Karpas-422 (cell line): Measurements from ENCODE around the gene CARD10. TPM values are rescaled to one million over a fixed set of nuclear protein-coding genes. Genes with fewer than 3 reads are reported as not detected.
A peak's percentile ranks its signal among the peaks of the same experiment; 100 is the strongest.

Source experiments
- DNase-seq: peaks from one replicate; pipeline ENCODE4 v3.0.0-alpha.2; 2015
- H2AFZ ChIP-seq: fragments of 200-600 bp; sonication (generic); 2 replicates; pipeline ENCODE4 v1.6.1; 2014; ENCODE audit warnings: antibody characterized with exemption, low read length, mixed read lengths
- H3K27ac ChIP-seq: fragments of 200-600 bp; sonication (generic); 2 replicates; pipeline ENCODE4 v1.5.1; 2014; ENCODE audit warnings: mild to moderate bottlenecking, low read length, moderate library complexity
- H3K27me3 ChIP-seq: fragments of 200-600 bp; sonication (generic); 2 replicates; pipeline ENCODE4 v1.6.1; 2014; ENCODE audit warnings: low read length, mixed read lengths
- H3K36me3 ChIP-seq: fragments of 200-600 bp; sonication (generic); 2 replicates; pipeline ENCODE4 v1.6.1; 2014; ENCODE audit warnings: low read length, mixed read lengths; ENCODE audit not compliant: insufficient read depth
- H3K4me1 ChIP-seq: fragments of 200-600 bp; sonication (generic); 2 replicates; pipeline ENCODE4 v1.6.1; 2014; ENCODE audit warnings: mild to moderate bottlenecking, low read length, mixed read lengths
- H3K4me2 ChIP-seq: fragments of 200-600 bp; sonication (generic); 2 replicates; pipeline ENCODE4 v1.6.1; 2014; ENCODE audit warnings: low read length, low read depth, mild to moderate bottlenecking; ENCODE audit not compliant: poor library complexity, severe bottlenecking
- H3K4me3 ChIP-seq: fragments of 200-600 bp; sonication (generic); 2 replicates; pipeline ENCODE4 v1.5.1; 2014; ENCODE audit warnings: mild to moderate bottlenecking, antibody characterized with exemption, low read length, mixed read lengths
- H3K79me2 ChIP-seq: fragments of 200-600 bp; sonication (generic); 2 replicates; pipeline ENCODE4 v1.6.1; 2014; ENCODE audit warnings: mild to moderate bottlenecking, low read length, mixed read lengths
- H3K9ac ChIP-seq: fragments of 200-600 bp; sonication (generic); 2 replicates; pipeline ENCODE4 v1.6.0; 2014; ENCODE audit warnings: low read length
- H3K9me2 ChIP-seq: fragments of 200-600 bp; sonication (generic), shearing (Covaris generic); replicated peaks from 2 replicates; pipeline ENCODE4 v1.6.0; 2014; ENCODE audit warnings: mild to moderate bottlenecking, low read length, moderate library complexity; ENCODE audit not compliant: insufficient read depth
- H3K9me3 ChIP-seq: fragments of 300-700, 200-600 bp; sonication (generic); 2 replicates; pipeline ENCODE4 v1.6.1; 2014; ENCODE audit warnings: low read length, mixed read lengths
- H4K20me1 ChIP-seq: fragments of 200-600 bp; sonication (generic); 2 replicates; pipeline ENCODE4 v1.6.1; 2014; ENCODE audit warnings: mild to moderate bottlenecking, antibody characterized with exemption, low read length, low read depth; ENCODE audit not compliant: insufficient read depth
- total RNA-seq: library from RNA; depleted of rRNA; stranded (reverse); fragments of >200 nt; shearing (Covaris generic); gene quantifications from 2 replicates; pipeline ENCODE4 v1.2.3, GENCODE V29; 2014; ENCODE audit warnings: low replicate concordance

CARD10 gene
- total RNA-seq, 1 experiment from 2014 or later = not detected

- Histone ChIP-seq H3K4me2 (no peak overlapping the region), H3K27me3 (no peaks in the 10 kb centered on the region), H3K9ac (no peak overlapping the region), H2AFZ (no peak overlapping the region), H3K9me3 (no peaks in the 10 kb centered on the region), H3K4me3 (no peak overlapping the region), H3K27ac (no peak overlapping the region), H3K4me1 (peaks cover 33% of the 10 kb centered on the region), H3K9me2 (no peaks in the 10 kb centered on the region), H3K79me2 (no peaks in the 10 kb centered on the region), H4K20me1 (peaks cover 9% of the 10 kb centered on the region; the same call in 1 of the 2 replicates), H3K36me3 (no peaks in the 10 kb centered on the region)
- no peak for DNase-seq
Measured at GRCh38 chr22:37499789-37500540, 19.2 kb downstream of the CARD10 start.

DNA sequence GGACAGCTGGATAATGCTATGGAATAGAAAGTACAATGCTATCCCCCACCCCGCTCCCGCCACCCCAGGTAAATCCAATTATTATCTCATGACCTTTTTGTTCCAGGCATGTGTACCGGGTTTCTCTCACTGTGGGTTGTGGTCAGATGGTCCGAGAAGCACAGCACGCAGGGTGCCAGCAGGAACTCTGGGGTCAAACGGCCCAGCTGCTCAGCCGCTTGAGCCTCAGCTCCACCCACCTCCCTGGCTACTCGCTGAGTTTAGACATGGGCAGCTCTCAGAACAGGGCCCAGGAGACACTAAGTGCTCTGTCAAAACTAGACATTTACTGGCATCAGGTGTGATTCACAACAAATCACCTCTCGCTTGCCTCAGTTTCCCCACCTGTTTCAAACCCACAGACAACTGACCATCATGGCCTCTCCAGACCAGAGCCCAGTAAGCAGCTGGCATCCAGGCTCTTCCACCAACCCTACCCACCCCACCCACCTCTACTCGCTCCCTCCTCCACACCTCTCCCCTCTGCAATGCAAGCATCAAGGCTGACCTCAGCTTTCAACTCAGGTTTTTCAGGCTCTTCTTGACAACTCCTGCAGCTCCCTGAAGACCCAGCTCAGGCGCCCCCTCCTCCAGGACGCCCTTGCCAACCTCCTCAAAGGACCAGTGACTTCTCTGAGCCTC is 20.0 kb downstream of the CARD10 start:
- Histone ChIP-seq H2AFZ (no peak overlapping the region), H3K79me2 (no peaks in the 10 kb centered on the region), H3K9ac (no peak overlapping the region), H3K9me2 (no peaks in the 10 kb centered on the region), H3K27ac (no peak overlapping the region), H3K27me3 (no peaks in the 10 kb centered on the region), H4K20me1 (peaks cover 5% of the 10 kb centered on the region; the same call in 1 of the 2 replicates), H3K4me3 (no peak overlapping the region), H3K4me2 (no peak overlapping the region), H3K4me1 (peaks cover 30% of the 10 kb centered on the region), H3K36me3 (no peaks in the 10 kb centered on the region), H3K9me3 (no peaks in the 10 kb centered on the region)
- DNase-seq = no peak

DNA sequence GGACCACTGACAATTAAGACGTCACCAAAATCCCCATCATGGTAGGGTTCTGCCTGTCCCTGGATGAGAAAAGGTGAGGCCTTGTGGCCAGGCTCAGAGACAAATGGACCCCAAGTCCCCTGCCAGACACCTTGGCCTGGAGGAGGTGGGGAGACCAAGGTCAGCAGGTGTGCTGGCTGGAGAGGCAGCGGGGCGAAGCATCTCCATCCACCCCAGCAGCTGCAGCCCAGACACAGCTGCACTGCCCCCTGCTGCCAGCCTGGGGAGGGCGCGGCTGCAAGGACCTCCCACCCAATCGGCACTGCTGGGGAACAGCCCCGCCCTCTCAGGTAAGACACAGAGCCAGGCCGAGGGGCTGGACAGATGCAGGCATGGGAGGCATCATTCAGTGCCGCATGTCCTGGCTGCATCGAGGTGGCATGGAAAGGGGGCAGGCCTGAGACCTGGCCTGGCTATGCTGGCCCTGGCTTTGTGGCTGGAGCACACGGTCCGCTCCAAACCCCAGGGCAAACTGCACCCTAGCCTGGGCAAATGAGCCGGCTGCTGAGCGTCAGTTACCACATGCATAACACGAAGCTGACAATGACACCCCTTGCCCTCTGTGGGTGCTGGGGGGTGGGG is 20.8 kb downstream of the CARD10 start:
- H3K4me2 ChIP-seq = no peak overlapping the region
- no peaks in the 10 kb centered on the region for H3K9me3 ChIP-seq
- H3K27me3 ChIP-seq = no peaks in the 10 kb centered on the region
- no peaks in the 10 kb centered on the region for H3K36me3 ChIP-seq
- no peak overlapping the region for H2AFZ ChIP-seq
- H4K20me1 ChIP-seq = peaks cover 4% of the 10 kb centered on the region; the same call in 1 of the 2 replicates
- no peaks in the 10 kb centered on the region for H3K79me2 ChIP-seq
- H3K9ac ChIP-seq = no peak overlapping the region
- no peak overlapping the region for H3K27ac ChIP-seq
- no peak overlapping the region for H3K4me3 ChIP-seq
- no peaks in the 10 kb centered on the region for H3K9me2 ChIP-seq
- H3K4me1 ChIP-seq = peaks cover 30% of the 10 kb centered on the region
- peak; percentile 89 for DNase-seq

DNA sequence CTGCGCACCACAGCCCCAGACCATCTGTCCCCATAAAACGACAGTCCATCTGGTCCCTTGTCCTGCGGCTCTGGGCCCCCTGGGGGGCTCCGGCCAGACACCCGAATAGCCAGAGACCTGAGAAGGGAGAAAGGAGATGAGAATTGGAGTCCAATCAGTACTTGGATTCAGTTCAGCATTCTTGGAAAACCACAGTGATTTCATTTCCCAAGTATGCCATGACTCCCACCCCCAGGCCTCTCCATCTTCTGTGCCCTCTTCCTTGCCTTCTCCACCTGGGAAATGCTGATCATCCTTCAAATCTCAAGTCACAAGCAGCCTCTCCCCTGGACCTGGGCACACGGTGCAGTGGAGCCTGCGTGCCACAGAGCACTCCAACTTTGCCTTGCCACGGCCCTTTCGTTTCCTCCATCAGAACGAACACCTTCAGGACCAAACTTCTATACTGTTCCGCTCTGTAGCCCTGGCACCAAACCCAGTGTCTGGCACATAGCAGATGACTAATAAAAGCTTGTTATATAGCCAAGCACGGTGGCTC is 22.1 kb downstream of the CARD10 start:
- H3K4me3 ChIP-seq = no peak overlapping the region
- H3K9ac ChIP-seq = no peak overlapping the region
- H3K79me2 ChIP-seq = no peaks in the 10 kb centered on the region
- no peaks in the 10 kb centered on the region for H3K9me2 ChIP-seq
- DNase-seq = no peak
- no peak overlapping the region for H3K27ac ChIP-seq
- peaks cover 23% of the 10 kb centered on the region for H3K4me1 ChIP-seq
- H3K4me2 ChIP-seq = no peak overlapping the region
- H2AFZ ChIP-seq = no peak overlapping the region
- no peaks in the 10 kb centered on the region for H3K9me3 ChIP-seq
- H4K20me1 ChIP-seq = peaks cover 4% of the 10 kb centered on the region; the same call in 1 of the 2 replicates
- no peaks in the 10 kb centered on the region for H3K36me3 ChIP-seq
- H3K27me3 ChIP-seq = no peaks in the 10 kb centered on the region; the same call in 1 of the 2 replicates

GRCh38 chr22:37496651-37497050 is 22.6 kb downstream of the CARD10 start:
- H3K4me3 ChIP-seq = no peak overlapping the region
- DNase-seq = peak; percentile 74
- H3K79me2 ChIP-seq = no peaks in the 10 kb centered on the region
- peaks cover 18% of the 10 kb centered on the region for H3K4me1 ChIP-seq
- no peak overlapping the region for H2AFZ ChIP-seq
- no peak overlapping the region for H3K4me2 ChIP-seq
- H3K9ac ChIP-seq = no peak overlapping the region
- H3K27ac ChIP-seq = no peak overlapping the region
- no peaks in the 10 kb centered on the region for H3K9me3 ChIP-seq
- H3K36me3 ChIP-seq = no peaks in the 10 kb centered on the region
- no peaks in the 10 kb centered on the region for H3K9me2 ChIP-seq
- peaks cover 4% of the 10 kb centered on the region; the same call in 1 of the 2 replicates for H4K20me1 ChIP-seq
- no peaks in the 10 kb centered on the region; the same call in 1 of the 2 replicates for H3K27me3 ChIP-seq

DNA sequence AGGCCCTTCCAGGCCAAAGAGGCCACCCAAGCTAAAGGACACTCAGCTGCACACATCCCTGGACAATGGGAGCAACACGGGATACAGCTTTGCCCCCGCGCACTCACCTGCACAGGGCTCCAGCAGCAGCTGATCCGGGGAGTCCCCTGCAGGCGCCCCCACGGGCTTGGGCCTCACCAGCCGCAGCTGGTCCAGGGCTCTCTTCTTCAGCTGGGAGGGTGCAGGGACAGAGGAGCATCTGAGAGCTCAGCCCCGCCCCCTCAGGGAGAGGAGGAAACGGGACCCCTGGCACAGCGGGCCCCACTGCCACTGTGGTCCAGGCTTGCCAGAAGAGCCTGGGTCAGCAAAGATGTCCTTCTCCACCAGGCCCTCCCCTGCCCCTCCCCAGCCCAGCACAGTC is 25.2 kb downstream of the CARD10 start:
- H3K27ac ChIP-seq = no peak overlapping the region
- H3K4me2 ChIP-seq = no peak overlapping the region
- no peaks in the 10 kb centered on the region for H3K9me3 ChIP-seq
- H3K79me2 ChIP-seq = no peaks in the 10 kb centered on the region
- H3K27me3 ChIP-seq = no peaks in the 10 kb centered on the region; the same call in 1 of the 2 replicates
- DNase-seq = no peak
- peaks cover 8% of the 10 kb centered on the region for H3K4me1 ChIP-seq
- H4K20me1 ChIP-seq = peaks cover 2% of the 10 kb centered on the region; the same call in 1 of the 2 replicates
- H2AFZ ChIP-seq = no peak overlapping the region
- no peak overlapping the region for H3K9ac ChIP-seq
- no peak overlapping the region for H3K4me3 ChIP-seq
- H3K9me2 ChIP-seq = no peaks in the 10 kb centered on the region
- no peaks in the 10 kb centered on the region for H3K36me3 ChIP-seq

GRCh38 chr22:37492428-37493344 is 26.5 kb downstream of the CARD10 start:
- H3K4me3 ChIP-seq = no peak overlapping the region
- H3K4me1 ChIP-seq = no peaks in the 10 kb centered on the region; the same call in 1 of the 2 replicates
- DNase-seq = peak; percentile 88

More at GRCh38 chr22:37492428-37493344, 26.5 kb downstream of the CARD10 start:
- Histone ChIP-seq H3K9me3 (no peaks in the 10 kb centered on the region), H3K4me2 (no peak overlapping the region), H3K79me2 (no peaks in the 10 kb centered on the region), H3K9ac (no peak overlapping the region), H2AFZ (no peak overlapping the region), H3K27me3 (no peaks in the 10 kb centered on the region; the same call in 1 of the 2 replicates), H3K9me2 (no peaks in the 10 kb centered on the region), H3K27ac (no peak overlapping the region), H3K36me3 (no peaks in the 10 kb centered on the region), H4K20me1 (no peaks in the 10 kb centered on the region)
